ENCODE measurements around the gene RAP2A.

DNA sequence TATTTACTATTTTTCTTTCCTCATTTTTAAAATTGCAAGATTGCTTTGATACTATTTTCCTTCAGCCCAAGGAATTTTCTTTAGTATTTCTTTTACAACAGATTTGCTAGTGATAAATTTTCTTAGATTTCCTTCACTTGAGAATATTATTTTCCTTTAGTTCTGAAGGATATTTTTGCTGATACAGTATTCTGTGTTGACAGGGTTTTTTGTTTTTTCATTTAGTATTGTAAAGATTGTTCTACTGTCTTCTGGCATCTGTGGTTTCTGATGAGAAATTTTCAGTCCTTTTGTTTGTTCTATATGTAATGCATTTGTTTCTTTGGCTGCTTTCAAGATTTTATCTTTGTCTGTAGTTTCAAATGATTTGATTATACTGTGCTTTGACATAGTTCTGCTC, 20.7 kb downstream of the RAP2A start:
- TF ChIP-seq CTCF (conservative IDR thresholded peaks at IDR 0.05; ENCODE audit: low read length) (no peak), EZH2phosphoT487 (IDR thresholded peaks at IDR 0.05; ENCODE audit: borderline replicate concordance, low read depth, low read length) (no peak)

Measured in OCI-LY7 (cell line).